Measurements from ENCODE around the gene DNAJC5.

- TF ChIP-seq EP300 (IDR thresholded peaks at IDR 0.05) (no peak), CTCF (IDR thresholded peaks at IDR 0.05) (no peak), POLR2AphosphoS5 (IDR thresholded peaks at IDR 0.05) (no peak)
Measured at GRCh38 chr20:63980317-63980805, 85.4 kb downstream of the DNAJC5 start.
